HT1080 (cell line): Measurements from ENCODE around the gene TMBIM1. TPM values are rescaled to one million over a fixed set of nuclear protein-coding genes. Genes with fewer than 3 reads are reported as not detected.

ENCODE experiments used
- DNase-seq: peaks from one replicate; pipeline ENCODE4 v3.0.0-alpha.2; 2015; ENCODE audit warnings: low read depth
- total RNA-seq: library from RNA; depleted of rRNA; stranded (reverse); fragments of >200 nt; shearing (Covaris generic); gene quantifications from 2 replicates; pipeline ENCODE4 v1.2.3, GENCODE V29; 2014

The TMBIM1 gene
- total RNA-seq, 1 experiment from 2014 or later, result 93.7 TPM

- DNase-seq, result peak; percentile 43
Observed at GRCh38 chr2:218259099-218259961, 33.0 kb downstream of the TMBIM1 start.

- DNase-seq, result no peak
Observed at GRCh38 chr2:218257390-218257981, 34.8 kb downstream of the TMBIM1 start.

GRCh38 chr2:218256612-218257350 lies 35.5 kb downstream of the TMBIM1 start:
- no peak for DNase-seq

GRCh38 chr2:218255446-218255845 lies 36.9 kb downstream of the TMBIM1 start:
- peak; percentile 34 for DNase-seq

- no peak for DNase-seq
Observed at GRCh38 chr2:218253232-218253625, 39.1 kb downstream of the TMBIM1 start.

- DNase-seq, result no peak
Observed at GRCh38 chr2:218252509-218253231, 39.6 kb downstream of the TMBIM1 start.

- DNase-seq, result no peak
Observed at GRCh38 chr2:218249691-218250090, 42.6 kb downstream of the TMBIM1 start.

- DNase-seq, result no peak
Observed at GRCh38 chr2:218245214-218245613, 47.1 kb downstream of the TMBIM1 start.

GRCh38 chr2:218244665-218245064 lies 47.6 kb downstream of the TMBIM1 start:
- DNase-seq, result no peak

GRCh38 chr2:218244204-218244603 lies 48.1 kb downstream of the TMBIM1 start:
- no peak for DNase-seq

- no peak for DNase-seq
Observed at GRCh38 chr2:218238887-218239286, 53.4 kb downstream of the TMBIM1 start.

GRCh38 chr2:218236829-218237228 lies 55.5 kb downstream of the TMBIM1 start:
- no peak for DNase-seq

- no peak for DNase-seq
Observed at GRCh38 chr2:218235017-218235416, 57.3 kb downstream of the TMBIM1 start.

GRCh38 chr2:218234521-218234920 lies 57.8 kb downstream of the TMBIM1 start:
- no peak for DNase-seq

- no peak for DNase-seq
Observed at GRCh38 chr2:218233543-218233942, 58.8 kb downstream of the TMBIM1 start.

GRCh38 chr2:218230882-218231281 lies 61.4 kb downstream of the TMBIM1 start:
- peak; percentile 34 for DNase-seq

GRCh38 chr2:218229851-218230250 lies 62.5 kb downstream of the TMBIM1 start:
- peak; percentile 72 for DNase-seq

- peak; percentile 89 for DNase-seq
Observed at GRCh38 chr2:218229239-218229638, 63.1 kb downstream of the TMBIM1 start.

GRCh38 chr2:218228366-218229090 lies 63.8 kb downstream of the TMBIM1 start:
- DNase-seq, result peak; percentile 41

GRCh38 chr2:218226903-218227302 lies 65.4 kb downstream of the TMBIM1 start:
- DNase-seq, result no peak
